HEK293 (cell line): Measurements from ENCODE around the gene LBHD1.
"Not testable (repeated sequence)": the region's sequence is repeated elsewhere in the genome, so short reads cannot be mapped to it uniquely, and the experiment has no call there.

ENCODE experiments used
- CTCF ChIA-PET: fragments of 350-600 bp; formaldehyde crosslinking; extraction: SDS; loops from one replicate; lab custom pipeline; 2021; ENCODE audit warnings: antibody characterized with exemption; lab: Yijun Ruan, JAX
- POLR2A ChIA-PET: fragments of 300-600 bp; formaldehyde crosslinking; extraction: SDS; loops from one replicate; lab custom pipeline; 2020; ENCODE audit warnings: antibody characterized with exemption, inconsistent platforms; lab: Yijun Ruan, JAX
- H3K27ac ChIP-seq: fragments of 200-500 bp; sonication (Bioruptor generic); 2 replicates; pipeline ENCODE4 v1.5.1; 2014; ENCODE audit warnings: low read depth, low read length, control low read depth, inconsistent platforms; ENCODE audit errors: extremely low read depth
- H3K36me3 ChIP-seq, 2 experiments: fragments of 200-500 bp in 1 of 2; sonication (Bioruptor generic) in 1 of 2; 1 replicate in 1 of 2; 2 replicates in 1 of 2; pipeline ENCODE4 v1.5.1; 2014 to 2017; ENCODE audit warnings: inconsistent platforms in 2 of 2, low read length in 2 of 2; ENCODE audit not compliant: control insufficient read depth in 2 of 2, insufficient read depth in 1 of 2
- H3K4me1 ChIP-seq: fragments of 200-500 bp; sonication (Bioruptor generic); 2 replicates; pipeline ENCODE4 v1.5.1; 2014; ENCODE audit warnings: mild to moderate bottlenecking, low read length, inconsistent platforms; ENCODE audit not compliant: control insufficient read depth, insufficient read depth
- H3K4me3 ChIP-seq: 2 replicates; pipeline ENCODE4 v1.5.1; 2011; ENCODE audit warnings: low read depth, mild to moderate bottlenecking, control low read depth, low read length, moderate library complexity
- H3K9me3 ChIP-seq: fragments of 200-500 bp; sonication (Bioruptor generic); 2 replicates; pipeline ENCODE4 v1.5.1; 2014; ENCODE audit warnings: low read depth, low read length, inconsistent platforms; ENCODE audit not compliant: control insufficient read depth, insufficient read depth
- GLI4 ChIP-seq: fragments of 450-650 bp; formaldehyde crosslinking; IDR thresholded peaks from 2 replicates; pipeline ENCODE4 v1.5.1; 2016; ENCODE audit warnings: missing biosample characterization, missing genetic modification characterization
- SP2 ChIP-seq: fragments of 450-650 bp; formaldehyde crosslinking; IDR thresholded peaks from 2 replicates; pipeline ENCODE4 v1.5.1; 2016; ENCODE audit warnings: missing biosample characterization, missing genetic modification characterization
- ZBTB1 ChIP-seq: fragments of 450-650 bp; formaldehyde crosslinking; IDR thresholded peaks from 2 replicates; pipeline ENCODE4 v1.5.1; 2016; ENCODE audit warnings: missing biosample characterization, missing genetic modification characterization
- ZBTB20 ChIP-seq: fragments of 450-650 bp; formaldehyde crosslinking; IDR thresholded peaks from 2 replicates; pipeline ENCODE4 v1.5.1; 2016; ENCODE audit warnings: missing biosample characterization, missing genetic modification characterization
- ZFP69B ChIP-seq: fragments of 450-650 bp; formaldehyde crosslinking; IDR thresholded peaks from 2 replicates; pipeline ENCODE4 v1.5.1; 2016; ENCODE audit warnings: missing biosample characterization, missing genetic modification characterization
- ZNF157 ChIP-seq: fragments of 450-650 bp; formaldehyde crosslinking; IDR thresholded peaks from 2 replicates; pipeline ENCODE4 v1.5.1; 2016; ENCODE audit warnings: missing biosample characterization, missing genetic modification characterization
- ZNF2 ChIP-seq: fragments of 450-650 bp; formaldehyde crosslinking; IDR thresholded peaks from 2 replicates; pipeline ENCODE4 v1.5.1; 2016; ENCODE audit warnings: missing biosample characterization, missing genetic modification characterization
- ZNF211 ChIP-seq: fragments of 450-650 bp; formaldehyde crosslinking; IDR thresholded peaks from 2 replicates; pipeline ENCODE4 v1.5.1; 2016; ENCODE audit warnings: low read depth, missing biosample characterization, missing genetic modification characterization
- ZNF23 ChIP-seq: fragments of 450-650 bp; formaldehyde crosslinking; IDR thresholded peaks from 2 replicates; pipeline ENCODE4 v1.5.1; 2016; ENCODE audit warnings: missing biosample characterization, missing genetic modification characterization, borderline replicate concordance
- ZNF391 ChIP-seq: fragments of 450-650 bp; formaldehyde crosslinking; IDR thresholded peaks from 2 replicates; pipeline ENCODE4 v1.5.1; 2016; ENCODE audit warnings: low read depth, missing biosample characterization, missing genetic modification characterization, borderline replicate concordance
- ZNF394 ChIP-seq: fragments of 450-650 bp; formaldehyde crosslinking; IDR thresholded peaks from 2 replicates; pipeline ENCODE4 v1.5.1; 2016; ENCODE audit warnings: missing biosample characterization, missing genetic modification characterization, mild to moderate bottlenecking, moderate library complexity, borderline replicate concordance
- ZNF416 ChIP-seq: fragments of 450-650 bp; formaldehyde crosslinking; IDR thresholded peaks from 2 replicates; pipeline ENCODE4 v1.5.1; 2016; ENCODE audit warnings: missing biosample characterization, missing genetic modification characterization
- ZNF558 ChIP-seq: fragments of 450-650 bp; formaldehyde crosslinking; IDR thresholded peaks from 2 replicates; pipeline ENCODE4 v1.5.1; 2016; ENCODE audit warnings: missing biosample characterization, missing genetic modification characterization
- ZNF560 ChIP-seq: fragments of 450-650 bp; formaldehyde crosslinking; IDR thresholded peaks from 2 replicates; pipeline ENCODE4 v1.5.1; 2017; ENCODE audit warnings: missing biosample characterization, missing genetic modification characterization, borderline replicate concordance
- ZNF670 ChIP-seq: fragments of 450-650 bp; formaldehyde crosslinking; IDR thresholded peaks from 2 replicates; pipeline ENCODE4 v1.5.1; 2016; ENCODE audit warnings: missing biosample characterization, missing genetic modification characterization, low read depth
- ZNF777 ChIP-seq: fragments of 450-650 bp; formaldehyde crosslinking; IDR thresholded peaks from 2 replicates; pipeline ENCODE4 v1.5.1; 2017; ENCODE audit warnings: missing biosample characterization, missing genetic modification characterization, borderline replicate concordance
- ZNF843 ChIP-seq: fragments of 450-650 bp; formaldehyde crosslinking; IDR thresholded peaks from 2 replicates; pipeline ENCODE4 v1.5.1; 2016; ENCODE audit warnings: missing biosample characterization, missing genetic modification characterization
- ZXDB ChIP-seq: fragments of 450-650 bp; formaldehyde crosslinking; IDR thresholded peaks from 2 replicates; pipeline ENCODE4 v1.5.1; 2016; ENCODE audit warnings: missing biosample characterization, missing genetic modification characterization
- TF ChIP-seq, protein P1 (sequence below): fragments of 450-650 bp; IDR thresholded peaks from 2 replicates; pipeline ENCODE4 v1.5.1; 2018; ENCODE audit warnings: missing biosample characterization, mild to moderate bottlenecking, missing genetic modification characterization
- TF ChIP-seq, protein P2 (sequence below): fragments of 450-650 bp; formaldehyde crosslinking; IDR thresholded peaks from 2 replicates; pipeline ENCODE4 v1.5.1; 2016; ENCODE audit warnings: missing biosample characterization, missing genetic modification characterization
- TF ChIP-seq, protein P3 (sequence below): fragments of 450-650 bp; formaldehyde crosslinking; IDR thresholded peaks from 2 replicates; pipeline ENCODE4 v1.5.1; 2017; ENCODE audit warnings: missing biosample characterization, missing genetic modification characterization

LBHD1 gene

DNA sequence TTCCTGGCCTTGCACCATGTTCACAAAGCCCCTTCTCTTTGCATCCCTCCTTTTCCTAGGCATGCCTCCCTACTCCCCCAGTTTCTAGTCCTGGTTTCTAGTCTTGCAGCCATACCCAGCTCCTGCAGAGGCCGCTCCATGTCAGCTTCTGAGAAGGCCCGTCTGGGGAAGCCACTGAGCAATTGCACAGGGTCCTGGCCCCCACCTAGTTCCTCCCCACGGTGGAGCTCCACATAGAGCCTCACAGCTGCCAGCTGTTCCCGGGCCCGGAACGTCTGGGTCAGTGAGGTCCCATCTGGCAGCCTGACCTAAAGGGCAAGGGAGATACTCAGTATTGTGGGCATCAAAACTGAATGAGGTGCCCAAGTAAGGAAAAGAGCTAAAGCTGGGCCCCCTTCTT lies 4.6 kb upstream of the LBHD1 start:
- peaks cover 3 to 44% of the 10 kb centered on the region in 2 experiments; a peak in 2 of 3 replicates for H3K36me3 ChIP-seq
- H3K9me3 ChIP-seq: no peaks in the 10 kb centered on the region
- POLR2A ChIA-PET: interaction anchor here (0.8 to 7.2 kb wide), 9 partner anchors 10 to 111 kb away, joined by 3 to 67 read pairs (median 5); partner anchors contain the start of genes B3GAT3, C11orf98, CSKMT and EEF1G
- H3K27ac ChIP-seq: 0 out of 2 replicates have a peak overlapping the region, but pooled peaks have one; percentile 2
- CTCF ChIA-PET: interaction anchor here (0.5 to 3.0 kb wide), 7 partner anchors 11 to 214 kb away, joined by 3 to 10 read pairs (median 4); partner anchors contain the start of genes C11orf98 and CSKMT
- H3K4me1 ChIP-seq: peaks cover 8% of the 10 kb centered on the region
- TF ChIP-seq, protein P1, sequence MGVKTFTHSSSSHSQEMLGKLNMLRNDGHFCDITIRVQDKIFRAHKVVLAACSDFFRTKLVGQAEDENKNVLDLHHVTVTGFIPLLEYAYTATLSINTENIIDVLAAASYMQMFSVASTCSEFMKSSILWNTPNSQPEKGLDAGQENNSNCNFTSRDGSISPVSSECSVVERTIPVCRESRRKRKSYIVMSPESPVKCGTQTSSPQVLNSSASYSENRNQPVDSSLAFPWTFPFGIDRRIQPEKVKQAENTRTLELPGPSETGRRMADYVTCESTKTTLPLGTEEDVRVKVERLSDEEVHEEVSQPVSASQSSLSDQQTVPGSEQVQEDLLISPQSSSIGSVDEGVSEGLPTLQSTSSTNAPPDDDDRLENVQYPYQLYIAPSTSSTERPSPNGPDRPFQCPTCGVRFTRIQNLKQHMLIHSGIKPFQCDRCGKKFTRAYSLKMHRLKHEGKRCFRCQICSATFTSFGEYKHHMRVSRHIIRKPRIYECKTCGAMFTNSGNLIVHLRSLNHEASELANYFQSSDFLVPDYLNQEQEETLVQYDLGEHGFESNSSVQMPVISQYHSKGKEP (tag by site-specific recombination): no peak
- TF ChIP-seq, protein P2, sequence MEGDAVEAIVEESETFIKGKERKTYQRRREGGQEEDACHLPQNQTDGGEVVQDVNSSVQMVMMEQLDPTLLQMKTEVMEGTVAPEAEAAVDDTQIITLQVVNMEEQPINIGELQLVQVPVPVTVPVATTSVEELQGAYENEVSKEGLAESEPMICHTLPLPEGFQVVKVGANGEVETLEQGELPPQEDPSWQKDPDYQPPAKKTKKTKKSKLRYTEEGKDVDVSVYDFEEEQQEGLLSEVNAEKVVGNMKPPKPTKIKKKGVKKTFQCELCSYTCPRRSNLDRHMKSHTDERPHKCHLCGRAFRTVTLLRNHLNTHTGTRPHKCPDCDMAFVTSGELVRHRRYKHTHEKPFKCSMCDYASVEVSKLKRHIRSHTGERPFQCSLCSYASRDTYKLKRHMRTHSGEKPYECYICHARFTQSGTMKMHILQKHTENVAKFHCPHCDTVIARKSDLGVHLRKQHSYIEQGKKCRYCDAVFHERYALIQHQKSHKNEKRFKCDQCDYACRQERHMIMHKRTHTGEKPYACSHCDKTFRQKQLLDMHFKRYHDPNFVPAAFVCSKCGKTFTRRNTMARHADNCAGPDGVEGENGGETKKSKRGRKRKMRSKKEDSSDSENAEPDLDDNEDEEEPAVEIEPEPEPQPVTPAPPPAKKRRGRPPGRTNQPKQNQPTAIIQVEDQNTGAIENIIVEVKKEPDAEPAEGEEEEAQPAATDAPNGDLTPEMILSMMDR (tag by site-specific recombination): 0 out of 2 replicates have a peak, but pooled peaks have one; percentile 21
- TF ChIP-seq SP2 (no peak), ZNF211 (tag by site-specific recombination) (no peak)
- no peak overlapping the region for H3K4me3 ChIP-seq

DNA sequence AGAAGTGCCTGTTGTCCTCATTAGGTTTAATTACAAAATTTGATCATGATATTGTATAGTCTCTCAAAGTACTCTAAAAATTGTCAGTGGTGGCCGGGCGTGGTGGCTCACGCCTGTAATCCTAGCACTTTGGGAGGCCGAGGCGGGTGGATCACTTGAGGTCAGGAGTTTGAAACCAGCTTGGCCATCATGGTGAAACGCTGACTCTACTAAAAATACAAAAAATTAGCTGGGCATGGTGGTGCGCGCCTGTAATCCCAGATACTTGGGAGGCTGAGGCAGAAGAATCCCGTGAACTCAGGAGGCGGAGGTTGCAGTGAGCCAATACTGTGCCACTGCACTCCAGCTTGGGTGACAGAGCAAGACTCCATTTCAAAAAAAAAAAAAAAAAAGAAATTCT lies 3.3 kb upstream of the LBHD1 start:
- not testable (repeated sequence) for H3K9me3 ChIP-seq

DNA sequence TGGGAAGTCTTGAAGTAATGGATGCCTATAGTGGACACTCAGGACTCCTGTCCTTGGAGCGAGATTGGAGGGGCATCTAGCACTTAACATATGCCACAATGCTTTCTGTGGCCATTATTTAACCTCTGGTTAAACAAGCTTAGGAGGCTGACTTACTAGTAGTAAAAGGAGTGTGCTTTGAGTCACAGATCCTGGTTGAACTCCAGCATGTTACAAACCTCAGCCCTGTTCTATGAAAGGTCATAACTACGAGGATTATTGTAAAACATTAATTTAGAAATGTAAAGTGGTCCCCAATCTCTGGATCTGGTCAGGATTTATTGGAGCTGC lies 1.1 kb upstream of the LBHD1 start:
- CTCF ChIA-PET: interaction anchor here (0.7 to 2.4 kb wide), 5 partner anchors 21 to 280 kb away, joined by 3 to 8 read pairs (median 5); partner anchors contain the start of gene TAF6L
- TF ChIP-seq GLI4: no peak
- no peak for TF ChIP-seq ZNF391 (tag by site-specific recombination)
- TF ChIP-seq ZXDB (tag by site-specific recombination): no peak
- TF ChIP-seq ZNF560 (tag by site-specific recombination): no peak
- TF ChIP-seq ZNF670 (tag by site-specific recombination): no peak
- no peak for TF ChIP-seq ZNF416 (tag by site-specific recombination)
- TF ChIP-seq ZNF23 (tag by site-specific recombination): no peak
- TF ChIP-seq, all 188 proteins: peak for 0
- Histone ChIP-seq H3K36me3 (peaks cover 3 to 51% of the 10 kb centered on the region in 2 experiments; a peak in 2 of 3 replicates), H3K27ac (no peak overlapping the region; the same call in 1 of the 2 replicates), H3K4me3 (no peak overlapping the region), H3K4me1 (peaks cover 8% of the 10 kb centered on the region), H3K9me3 (no peaks in the 10 kb centered on the region)
- POLR2A ChIA-PET: interaction anchor here (0.6 to 7.2 kb wide), 12 partner anchors 8 to 279 kb away, joined by 3 to 72 read pairs (median 7); partner anchors contain the start of genes B3GAT3, BSCL2, C11orf98 and CSKMT

More for the DNA sequence above, 3.3 kb upstream of the LBHD1 start:
- ChIA-PET CTCF (interaction anchor here (0.6 to 3.0 kb wide), 3 partner anchors 10 to 1063 kb away, joined by 3 to 10 read pairs (median 3); partner anchors contain the start of genes C11orf98 and CSKMT), POLR2A (interaction anchor here (0.6 to 7.2 kb wide), 7 partner anchors 8 to 706 kb away, joined by 3 to 67 read pairs (median 3); partner anchors contain the start of genes C11orf98, CSKMT and INTS5)
- H3K4me1 ChIP-seq, H3K27ac ChIP-seq, H3K4me3 ChIP-seq: not testable (repeated sequence)
- H3K36me3 ChIP-seq: peaks cover 3 to 44% of the 10 kb centered on the region in 2 experiments; a peak in 2 of 3 replicates

DNA sequence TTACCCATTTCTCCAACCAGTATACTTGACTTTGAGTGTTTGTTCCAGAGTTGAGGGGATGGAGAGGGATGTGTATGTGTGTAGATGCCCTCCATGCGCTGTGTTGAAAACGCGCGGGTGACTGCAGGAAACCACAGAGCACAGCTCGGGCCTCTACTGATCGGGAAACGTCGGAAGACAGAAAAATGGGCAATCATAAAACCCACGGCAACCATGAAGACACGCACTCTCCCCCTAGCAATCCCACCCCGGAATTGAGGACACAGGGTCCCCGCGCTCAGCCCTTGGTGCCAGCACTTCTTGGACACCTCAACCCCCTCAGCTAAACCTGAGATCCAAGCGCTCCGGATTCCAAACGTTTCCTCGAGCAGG lies 845 bp downstream of the LBHD1 start:
- Histone ChIP-seq H3K4me3 (peak overlapping the region; percentile 84), H3K9me3 (no peaks in the 10 kb centered on the region), H3K36me3 (peaks cover 3 to 46% of the 10 kb centered on the region in 2 experiments; a peak in 2 of 3 replicates), H3K4me1 (no peaks in the 10 kb centered on the region), H3K27ac (peak overlapping the region; percentile 65)
- CTCF ChIA-PET: interaction anchor here (1.2 to 2.4 kb wide), 3 partner anchors 10 to 60 kb away, joined by 3 to 8 read pairs (median 6); no protein-coding TSS in a partner anchor
- POLR2A ChIA-PET: interaction anchor here (0.6 to 7.2 kb wide), 35 partner anchors 8 to 216 kb away, joined by 3 to 72 read pairs (median 10); partner anchors contain the start of genes AHNAK, B3GAT3, BSCL2 and C11orf98
- no peak for TF ChIP-seq ZNF777
- 0 out of 2 replicates have a peak, but pooled peaks have one; percentile 44 for TF ChIP-seq ZNF843 (tag by site-specific recombination)
- TF ChIP-seq ZNF2 (tag by site-specific recombination): 0 out of 2 replicates have a peak, but pooled peaks have one; percentile 29
- TF ChIP-seq ZNF394: 0 out of 2 replicates have a peak, but pooled peaks have one; percentile 32
- 0 out of 2 replicates have a peak, but pooled peaks have one; percentile 49 for TF ChIP-seq ZNF558 (tag by site-specific recombination)
- TF ChIP-seq ZNF157 (tag by site-specific recombination): no peak
- no peak for TF ChIP-seq ZBTB1 (tag by site-specific recombination)
- peak; percentile 97 for TF ChIP-seq ZBTB20 (tag by site-specific recombination)
- TF ChIP-seq, protein P3, sequence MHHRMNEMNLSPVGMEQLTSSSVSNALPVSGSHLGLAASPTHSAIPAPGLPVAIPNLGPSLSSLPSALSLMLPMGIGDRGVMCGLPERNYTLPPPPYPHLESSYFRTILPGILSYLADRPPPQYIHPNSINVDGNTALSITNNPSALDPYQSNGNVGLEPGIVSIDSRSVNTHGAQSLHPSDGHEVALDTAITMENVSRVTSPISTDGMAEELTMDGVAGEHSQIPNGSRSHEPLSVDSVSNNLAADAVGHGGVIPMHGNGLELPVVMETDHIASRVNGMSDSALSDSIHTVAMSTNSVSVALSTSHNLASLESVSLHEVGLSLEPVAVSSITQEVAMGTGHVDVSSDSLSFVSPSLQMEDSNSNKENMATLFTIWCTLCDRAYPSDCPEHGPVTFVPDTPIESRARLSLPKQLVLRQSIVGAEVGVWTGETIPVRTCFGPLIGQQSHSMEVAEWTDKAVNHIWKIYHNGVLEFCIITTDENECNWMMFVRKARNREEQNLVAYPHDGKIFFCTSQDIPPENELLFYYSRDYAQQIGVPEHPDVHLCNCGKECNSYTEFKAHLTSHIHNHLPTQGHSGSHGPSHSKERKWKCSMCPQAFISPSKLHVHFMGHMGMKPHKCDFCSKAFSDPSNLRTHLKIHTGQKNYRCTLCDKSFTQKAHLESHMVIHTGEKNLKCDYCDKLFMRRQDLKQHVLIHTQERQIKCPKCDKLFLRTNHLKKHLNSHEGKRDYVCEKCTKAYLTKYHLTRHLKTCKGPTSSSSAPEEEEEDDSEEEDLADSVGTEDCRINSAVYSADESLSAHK (tag by site-specific recombination): peak; percentile 23; the same call in 1 of the 2 replicates
- peak; percentile 14; the same call in 1 of the 2 replicates for TF ChIP-seq ZFP69B
